ENCODE data around the gene ATL3. TPM values are rescaled to one million over a fixed set of nuclear protein-coding genes. Genes with fewer than 3 reads are reported as not detected.
A peak's percentile ranks its signal among the peaks of the same experiment; 100 is the strongest.

ATL3 gene
- total and polyA plus RNA-seq, 4 donors = 5.9 to 33.6 (median 16.2) TPM

DNA sequence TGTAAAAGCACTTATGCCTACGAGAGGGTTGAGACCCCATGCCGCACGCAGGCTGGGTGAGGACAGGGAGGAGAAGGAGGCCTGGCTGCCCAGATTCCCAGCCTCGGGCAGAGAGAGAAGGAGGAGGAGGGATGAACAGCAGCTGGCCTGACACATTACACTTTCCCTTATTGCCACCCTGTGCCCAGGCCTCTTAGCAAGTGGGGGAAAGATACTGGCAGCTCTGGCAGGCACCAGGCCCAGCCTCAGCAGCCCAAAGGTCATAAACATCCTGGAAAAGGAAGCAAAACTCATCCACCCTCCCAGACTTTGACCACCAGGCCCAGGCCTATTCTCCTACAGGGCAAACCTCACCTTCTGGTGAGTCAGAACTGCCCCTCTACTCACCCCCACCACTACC, 61.6 kb downstream of the ATL3 start:
- no peak for DNase-seq (ENCODE audit: low spot score)
- Histone ChIP-seq H3K4me3 (ENCODE audit: low read depth in 1 of 3, low read length in 3 of 3) (peak overlapping the region in 2 of 3 donors; percentile 4 to 14), H3K9me3 (ENCODE audit: control insufficient read depth in 4 of 4, low read length in 3 of 4) (no peaks in the 10 kb centered on the region), H3K9ac (ENCODE audit: low read depth in 1 of 2, low read length in 2 of 2) (peak overlapping the region in 1 of 2 donors; percentile 26), H3K27ac (ENCODE audit: low read depth in 1 of 2, low read length in 2 of 2) (peak overlapping the region; percentile 69 to 91), H3K27me3 (ENCODE audit: control insufficient read depth in 4 of 4, insufficient read depth in 4 of 4, low read length in 3 of 4) (no peaks in the 10 kb centered on the region), H3K4me1 (ENCODE audit: control insufficient read depth in 4 of 4, insufficient read depth in 4 of 4, low read length in 3 of 4) (peaks cover 5 to 34% (median 31%) of the 10 kb centered on the region in 4 donors), H3K36me3 (ENCODE audit: control insufficient read depth in 4 of 4, insufficient read depth in 3 of 4, low read depth in 1 of 4, low read length in 3 of 4) (peaks cover 0 to 2% (median 0%) of the 10 kb centered on the region in 4 donors)
- WGBS = 23% methylated on average over 4 of the region's 4 CpGs
- peak; percentile 97 for TF ChIP-seq HNF4G (IDR thresholded peaks at IDR 0.05)
- TF ChIP-seq SP1 (IDR thresholded peaks at IDR 0.05) = peak; percentile 94
- TF ChIP-seq GABPA (IDR thresholded peaks at IDR 0.05 in 1 of 2, conservative IDR thresholded peaks at IDR 0.05 in 1 of 2) = peak in 1 of 2 donors; percentile 34
- TF ChIP-seq EGR1 (IDR thresholded peaks at IDR 0.05; ENCODE audit: low read depth in 2 of 2) = peak; percentile 36 to 86
- TF ChIP-seq CTCF (IDR thresholded peaks at IDR 0.05; ENCODE audit: low read depth, low read length, missing input control) = no peak
- TF ChIP-seq FOXA1 (IDR thresholded peaks at IDR 0.05) = peak; percentile 76
- peak; percentile 87 to 91 for TF ChIP-seq JUND (IDR thresholded peaks at IDR 0.05)
- TF ChIP-seq RXRA (IDR thresholded peaks at IDR 0.05) = peak; percentile 93 to 95
- TF ChIP-seq TAF1 (conservative IDR thresholded peaks at IDR 0.05) = no peak
- peak; percentile 45 for TF ChIP-seq NR2F2 (IDR thresholded peaks at IDR 0.05)
- peak; percentile 97 to 99 for TF ChIP-seq HNF4A (conservative IDR thresholded peaks at IDR 0.05)
- TF ChIP-seq RAD21 (IDR thresholded peaks at IDR 0.05) = peak; percentile 34 to 41
- TF ChIP-seq ATF3 (IDR thresholded peaks at IDR 0.05) = peak; percentile 77
- TF ChIP-seq, protein P1, sequence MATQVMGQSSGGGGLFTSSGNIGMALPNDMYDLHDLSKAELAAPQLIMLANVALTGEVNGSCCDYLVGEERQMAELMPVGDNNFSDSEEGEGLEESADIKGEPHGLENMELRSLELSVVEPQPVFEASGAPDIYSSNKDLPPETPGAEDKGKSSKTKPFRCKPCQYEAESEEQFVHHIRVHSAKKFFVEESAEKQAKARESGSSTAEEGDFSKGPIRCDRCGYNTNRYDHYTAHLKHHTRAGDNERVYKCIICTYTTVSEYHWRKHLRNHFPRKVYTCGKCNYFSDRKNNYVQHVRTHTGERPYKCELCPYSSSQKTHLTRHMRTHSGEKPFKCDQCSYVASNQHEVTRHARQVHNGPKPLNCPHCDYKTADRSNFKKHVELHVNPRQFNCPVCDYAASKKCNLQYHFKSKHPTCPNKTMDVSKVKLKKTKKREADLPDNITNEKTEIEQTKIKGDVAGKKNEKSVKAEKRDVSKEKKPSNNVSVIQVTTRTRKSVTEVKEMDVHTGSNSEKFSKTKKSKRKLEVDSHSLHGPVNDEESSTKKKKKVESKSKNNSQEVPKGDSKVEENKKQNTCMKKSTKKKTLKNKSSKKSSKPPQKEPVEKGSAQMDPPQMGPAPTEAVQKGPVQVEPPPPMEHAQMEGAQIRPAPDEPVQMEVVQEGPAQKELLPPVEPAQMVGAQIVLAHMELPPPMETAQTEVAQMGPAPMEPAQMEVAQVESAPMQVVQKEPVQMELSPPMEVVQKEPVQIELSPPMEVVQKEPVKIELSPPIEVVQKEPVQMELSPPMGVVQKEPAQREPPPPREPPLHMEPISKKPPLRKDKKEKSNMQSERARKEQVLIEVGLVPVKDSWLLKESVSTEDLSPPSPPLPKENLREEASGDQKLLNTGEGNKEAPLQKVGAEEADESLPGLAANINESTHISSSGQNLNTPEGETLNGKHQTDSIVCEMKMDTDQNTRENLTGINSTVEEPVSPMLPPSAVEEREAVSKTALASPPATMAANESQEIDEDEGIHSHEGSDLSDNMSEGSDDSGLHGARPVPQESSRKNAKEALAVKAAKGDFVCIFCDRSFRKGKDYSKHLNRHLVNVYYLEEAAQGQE (IDR thresholded peaks at IDR 0.05) = peak; percentile 70
- TF ChIP-seq, protein P2, sequence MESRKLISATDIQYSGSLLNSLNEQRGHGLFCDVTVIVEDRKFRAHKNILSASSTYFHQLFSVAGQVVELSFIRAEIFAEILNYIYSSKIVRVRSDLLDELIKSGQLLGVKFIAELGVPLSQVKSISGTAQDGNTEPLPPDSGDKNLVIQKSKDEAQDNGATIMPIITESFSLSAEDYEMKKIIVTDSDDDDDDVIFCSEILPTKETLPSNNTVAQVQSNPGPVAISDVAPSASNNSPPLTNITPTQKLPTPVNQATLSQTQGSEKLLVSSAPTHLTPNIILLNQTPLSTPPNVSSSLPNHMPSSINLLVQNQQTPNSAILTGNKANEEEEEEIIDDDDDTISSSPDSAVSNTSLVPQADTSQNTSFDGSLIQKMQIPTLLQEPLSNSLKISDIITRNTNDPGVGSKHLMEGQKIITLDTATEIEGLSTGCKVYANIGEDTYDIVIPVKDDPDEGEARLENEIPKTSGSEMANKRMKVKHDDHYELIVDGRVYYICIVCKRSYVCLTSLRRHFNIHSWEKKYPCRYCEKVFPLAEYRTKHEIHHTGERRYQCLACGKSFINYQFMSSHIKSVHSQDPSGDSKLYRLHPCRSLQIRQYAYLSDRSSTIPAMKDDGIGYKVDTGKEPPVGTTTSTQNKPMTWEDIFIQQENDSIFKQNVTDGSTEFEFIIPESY (IDR thresholded peaks at IDR 0.05) = peak; percentile 44
- TF ChIP-seq MAX (IDR thresholded peaks at IDR 0.05) = peak; percentile 99
- peak; percentile 14 for TF ChIP-seq FOXA2 (IDR thresholded peaks at IDR 0.05)
- TF ChIP-seq YY1 (IDR thresholded peaks at IDR 0.05) = peak; percentile 60

All from liver (tissue), 9 donors.